Naive thymus-derived CD4-positive, alpha-beta T cell (primary cell): Measurements from ENCODE around the gene GSC2. TPM values are rescaled to one million over a fixed set of nuclear protein-coding genes. Genes with fewer than 3 reads are reported as not detected.

ENCODE experiments used
- ATAC-seq: fragments of 150-1000 bp; cut with Tn5 transposase; 2 replicates; pipeline ENCODE4 v1.10.0; 2021; ENCODE audit warnings: mild to moderate bottlenecking, moderate library complexity
- CTCF ChIA-PET: fragments of 350-600 bp; sonication (Branson Sonifier 250); formaldehyde crosslinking; loops from one replicate; lab custom pipeline; 2021; ENCODE audit warnings: antibody characterized with exemption; lab: Charles Lee
- POLR2A ChIA-PET: fragments of 350-600 bp; sonication (Branson Sonifier 250); formaldehyde crosslinking; loops from one replicate; lab custom pipeline; 2021; ENCODE audit warnings: antibody characterized with exemption, inconsistent platforms; lab: Charles Lee
- DNase-seq, 9 donors: peaks; one replicate each; pipeline versions ENCODE4 v3.0.0 to v3.0.0-alpha.2; 2020 to 2022; ENCODE audit warnings: mixed read lengths in 1 of 9
- H3K27ac ChIP-seq: one replicate; pipeline ENCODE4 v1.7.0; 2013; ENCODE audit warnings: mild to moderate bottlenecking, low read depth, low read length, moderate library complexity
- H3K27me3 ChIP-seq, 2 donors: one replicate each; pipeline ENCODE4 v1.7.0; 2013; ENCODE audit warnings: low read length in 2 of 2, mild to moderate bottlenecking in 2 of 2, moderate library complexity in 2 of 2; ENCODE audit not compliant: control insufficient read depth in 2 of 2, insufficient read depth in 2 of 2
- H3K36me3 ChIP-seq, 3 experiments: 1 replicate in 2 of 3; 2 replicates in 1 of 3; pipeline ENCODE4 v1.7.0; 2013; ENCODE audit warnings: low read length in 3 of 3, mild to moderate bottlenecking in 3 of 3, moderate library complexity in 1 of 3; ENCODE audit not compliant: insufficient read depth in 3 of 3, control insufficient read depth in 2 of 3
- H3K4me1 ChIP-seq, 2 donors: one replicate each; pipeline ENCODE4 v1.7.0; 2013; ENCODE audit warnings: low read length in 2 of 2, mild to moderate bottlenecking in 2 of 2, moderate library complexity in 1 of 2; ENCODE audit not compliant: control insufficient read depth in 2 of 2, insufficient read depth in 2 of 2
- H3K4me3 ChIP-seq: 2 replicates; pipeline ENCODE4 v1.7.0; 2013; ENCODE audit warnings: mild to moderate bottlenecking, low read length
- H3K9me3 ChIP-seq, 3 experiments: 1 replicate in 2 of 3; 2 replicates in 1 of 3; pipeline ENCODE4 v1.7.0; 2013; ENCODE audit warnings: low read length in 3 of 3; ENCODE audit not compliant: control insufficient read depth in 2 of 3
- H3K27ac Mint-ChIP-seq, 9 donors: one replicate each; pipeline ENCODE4 v1.8.0; 2020 to 2022; ENCODE audit warnings: mixed read lengths in 9 of 9, mild to moderate bottlenecking in 8 of 9, moderate library complexity in 5 of 9, inconsistent platforms in 2 of 9
- H3K27me3 Mint-ChIP-seq, 5 donors: one replicate each; pipeline ENCODE4 v1.8.0; 2021 to 2022; ENCODE audit warnings: mixed read lengths in 5 of 5, mild to moderate bottlenecking in 1 of 5
- H3K36me3 Mint-ChIP-seq, 5 donors: one replicate each; pipeline ENCODE4 v1.8.0; 2020 to 2022; ENCODE audit warnings: mixed read lengths in 5 of 5, mild to moderate bottlenecking in 3 of 5, inconsistent platforms in 1 of 5
- H3K4me1 Mint-ChIP-seq, 7 donors: one replicate each; pipeline ENCODE4 v1.8.0; 2020 to 2022; ENCODE audit warnings: mixed read lengths in 7 of 7, mild to moderate bottlenecking in 3 of 7, inconsistent platforms in 1 of 7
- H3K4me3 Mint-ChIP-seq, 10 donors: one replicate each; pipeline ENCODE4 v1.8.0; 2020 to 2022; ENCODE audit warnings: mild to moderate bottlenecking in 10 of 10, mixed read lengths in 10 of 10, moderate library complexity in 6 of 10, inconsistent platforms in 2 of 10
- H3K9me3 Mint-ChIP-seq, 11 donors: one replicate each; pipeline ENCODE4 v1.8.0; 2020 to 2022; ENCODE audit warnings: mixed read lengths in 11 of 11, mild to moderate bottlenecking in 4 of 11, inconsistent platforms in 1 of 11, moderate library complexity in 1 of 11
- intact Hi-C, 2 donors: fragments of 100-400 bp; cut with micrococcal nuclease; formaldehyde crosslinking; loops; one replicate each; pipeline ENCODE4 v1.15.1; 2023
- polyA plus RNA-seq, 2 donors: library from polyadenylated mRNA; unstranded; fragments of 300-500 nt; fragmentation: Illumina TruSeq; gene quantifications; one replicate each; pipeline ENCODE4 v1.2.3, GENCODE V29; 2021
- total RNA-seq, 6 experiments: library from RNA in 5 of 6; stranded (reverse) in 5 of 6; gene quantifications; 1 replicate in 5 of 6; 2 replicates in 1 of 6; pipeline ENCODE4 v1.2.3 and lab custom pipeline; 2021 to 2026

GSC2 gene
- total and polyA plus RNA-seq, 7 experiments from 2014 or later: not detected

- Histone ChIP-seq H3K27me3 (no peaks in the 10 kb centered on the region), H3K9me3 (no peaks in the 10 kb centered on the region), H3K4me3 (no peak within 1 kb of the TSS), H3K4me1 (no peaks in the 10 kb centered on the region), H3K36me3 (peaks cover 0 to 48% (median 0%) of the 10 kb centered on the region in 3 experiments), H3K27ac (no peak within 1 kb of the TSS)
- intact Hi-C loops: no loop called here
- H3K27ac Mint-ChIP-seq: peak within 1 kb of the TSS in 2 of 9 donors; percentile 15 to 17
- DNase-seq (no peak), ATAC-seq (no peak)
- CTCF ChIA-PET: no interaction called here
- H3K36me3 Mint-ChIP-seq: peaks cover 0 to 22% (median 6%) of the 10 kb centered on the region in 5 donors
- H3K4me3 Mint-ChIP-seq: no peak within 1 kb of the TSS
- peaks cover 0 to 10% (median 0%) of the 10 kb centered on the region in 7 donors for H3K4me1 Mint-ChIP-seq
- POLR2A ChIA-PET: no interaction called here
- H3K27me3 Mint-ChIP-seq: no peaks in the 10 kb centered on the region
- no peaks in the 10 kb centered on the region for H3K9me3 Mint-ChIP-seq
These were observed 19.0 kb downstream of the GSC2 start, which contains the start of gene TSSK2 for GRCh38 chr22:19130959-19131684. TSSK2 (plus strand) TSS chr22:19131308; CDS start chr22:19131400, 92 bp downstream.

DNA sequence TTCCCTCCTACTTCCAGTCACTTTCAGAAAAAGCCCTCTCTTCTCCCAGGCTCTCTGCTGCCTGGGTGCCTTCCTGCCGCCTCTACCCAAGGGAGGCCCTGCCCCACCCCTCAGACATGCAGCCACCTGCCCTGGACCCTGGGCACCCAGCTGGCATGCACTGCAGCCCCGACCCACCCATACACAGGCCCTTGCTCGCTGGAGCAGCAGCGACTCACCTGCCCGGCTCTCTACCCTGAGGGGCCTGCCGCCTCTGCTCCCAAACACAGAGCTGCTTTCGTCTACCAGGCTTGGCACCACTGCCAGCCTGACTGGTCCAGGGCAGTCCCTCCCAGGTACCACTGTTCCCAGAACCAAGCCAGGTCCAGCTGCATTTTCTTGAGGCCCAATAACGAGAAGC lies 20.2 kb downstream of the GSC2 start:
- ChIA-PET POLR2A (no interaction called here), CTCF (no interaction called here)
- Histone ChIP-seq H3K27ac (no peak overlapping the region), H3K4me1 (no peaks in the 10 kb centered on the region), H3K36me3 (peaks cover 0 to 38% (median 0%) of the 10 kb centered on the region in 3 experiments), H3K9me3 (no peaks in the 10 kb centered on the region), H3K4me3 (no peak overlapping the region), H3K27me3 (no peaks in the 10 kb centered on the region)
- no peaks in the 10 kb centered on the region for H3K27me3 Mint-ChIP-seq
- H3K27ac Mint-ChIP-seq: no peak overlapping the region
- peaks cover 0 to 13% (median 0%) of the 10 kb centered on the region in 5 donors for H3K36me3 Mint-ChIP-seq
- H3K9me3 Mint-ChIP-seq: no peaks in the 10 kb centered on the region
- no peak for DNase-seq
- peaks cover 0 to 6% (median 0%) of the 10 kb centered on the region in 7 donors for H3K4me1 Mint-ChIP-seq
- intact Hi-C loops: no loop called here
- H3K4me3 Mint-ChIP-seq: no peak overlapping the region
- ATAC-seq: no peak

- Mint-ChIP-seq H3K4me3 (no peak overlapping the region), H3K36me3 (peaks cover 0 to 13% (median 0%) of the 10 kb centered on the region in 5 donors), H3K4me1 (peaks cover 0 to 6% (median 0%) of the 10 kb centered on the region in 7 donors), H3K9me3 (no peaks in the 10 kb centered on the region), H3K27ac (peak overlapping the region in 1 of 9 donors; percentile 73), H3K27me3 (peaks cover 0 to under 1% (median 0%) of the 10 kb centered on the region in 5 donors)
- H3K27me3 ChIP-seq: no peaks in the 10 kb centered on the region
- no peak for DNase-seq
- POLR2A ChIA-PET: no interaction called here
- H3K27ac ChIP-seq: no peak overlapping the region
- no peaks in the 10 kb centered on the region for H3K4me1 ChIP-seq
- H3K4me3 ChIP-seq: no peak overlapping the region
- ATAC-seq: no peak
- no peaks in the 10 kb centered on the region for H3K9me3 ChIP-seq
- intact Hi-C loops: no loop called here
- CTCF ChIA-PET: no interaction called here
- peaks cover 0 to 31% (median 0%) of the 10 kb centered on the region in 3 experiments for H3K36me3 ChIP-seq
These were observed 21.0 kb downstream of the GSC2 start for GRCh38 chr22:19128946-19129727.

- H3K27ac ChIP-seq: no peak overlapping the region
- ATAC-seq: no peak
- no peak overlapping the region for H3K4me3 ChIP-seq
- Mint-ChIP-seq H3K27me3 (peaks cover 0 to 2% (median 0%) of the 10 kb centered on the region in 5 donors), H3K36me3 (peaks cover 0 to 13% (median 0%) of the 10 kb centered on the region in 5 donors), H3K9me3 (no peaks in the 10 kb centered on the region), H3K4me3 (no peak overlapping the region), H3K27ac (peak overlapping the region in 2 of 9 donors; percentile 14 to 66), H3K4me1 (peaks cover 2 to 11% (median 5%) of the 10 kb centered on the region in 7 donors)
- DNase-seq: no peak
- intact Hi-C loops: no loop called here
- peaks cover 0 to 19% (median 0%) of the 10 kb centered on the region in 3 experiments for H3K36me3 ChIP-seq
- H3K27me3 ChIP-seq: no peaks in the 10 kb centered on the region
- ChIA-PET CTCF (no interaction called here), POLR2A (no interaction called here)
- peaks cover 0 to 2% of the 10 kb centered on the region in 2 donors for H3K4me1 ChIP-seq
- no peaks in the 10 kb centered on the region for H3K9me3 ChIP-seq
These were observed 22.1 kb downstream of the GSC2 start for GRCh38 chr22:19128009-19128401.

- H3K27me3 ChIP-seq: no peaks in the 10 kb centered on the region
- Mint-ChIP-seq H3K4me1 (peaks cover 7 to 16% (median 10%) of the 10 kb centered on the region in 7 donors), H3K36me3 (peaks cover 0 to 11% (median 0%) of the 10 kb centered on the region in 5 donors), H3K27ac (peak overlapping the region in 2 of 9 donors; percentile 30 to 66), H3K4me3 (no peak overlapping the region), H3K27me3 (peaks cover 0 to 2% (median 0%) of the 10 kb centered on the region in 5 donors), H3K9me3 (no peaks in the 10 kb centered on the region)
- ChIA-PET POLR2A (interaction anchor here (0.7 kb wide), 1 partner anchor 22 kb away, joined by 3 read pairs; no protein-coding TSS in a partner anchor), CTCF (no interaction called here)
- DNase-seq: no peak
- H3K4me3 ChIP-seq: no peak overlapping the region
- H3K36me3 ChIP-seq: peaks cover 0 to 14% (median 0%) of the 10 kb centered on the region in 3 experiments
- no peak for ATAC-seq
- no peak overlapping the region for H3K27ac ChIP-seq
- H3K4me1 ChIP-seq: peaks cover 0 to 6% of the 10 kb centered on the region in 2 donors
- H3K9me3 ChIP-seq: no peaks in the 10 kb centered on the region
- intact Hi-C loops: no loop called here
These were observed 22.6 kb downstream of the GSC2 start for GRCh38 chr22:19127329-19128008.
